ENCODE data around the gene USP47.

Gene USP47

GRCh38 chr11:11894486-11894885 is 52.7 kb downstream of the USP47 start:
- TF ChIP-seq JUND (IDR thresholded peaks at IDR 0.05; ENCODE audit: low read depth) = no peak
- in situ Hi-C loops (cut with HindIII; ENCODE audit: low pct_unique_long_range_greater_than_20kb, low sequenced_read_pairs) = no loop called here
- no peak for DNase-seq (ENCODE audit: low read depth in 1 of 2, low spot score in 1 of 2)

DNA sequence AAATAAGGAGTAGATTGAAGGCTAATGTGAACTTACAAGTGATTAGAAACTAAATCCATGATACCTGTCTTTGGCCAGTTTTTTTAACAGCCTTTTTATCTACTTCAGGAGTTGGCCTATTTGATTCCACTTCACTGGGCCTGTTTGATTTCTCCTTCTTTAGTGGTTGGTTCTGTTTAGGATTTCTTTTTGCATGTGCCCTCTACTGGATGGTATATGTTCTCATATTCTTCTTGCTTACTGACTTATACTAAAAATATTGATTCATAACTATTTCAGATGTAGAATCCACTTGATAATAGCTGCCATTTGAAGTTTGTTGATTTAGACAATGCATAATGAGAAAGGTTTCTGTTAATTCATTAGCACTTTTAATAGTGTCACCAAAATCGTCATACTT is 53.9 kb downstream of the USP47 start:
- no peak for TF ChIP-seq JUND (IDR thresholded peaks at IDR 0.05; ENCODE audit: low read depth)
- DNase-seq (ENCODE audit: low read depth in 1 of 2, low spot score in 1 of 2) = peak in 1 of 2 experiments; percentile 15
- in situ Hi-C loops (cut with HindIII; ENCODE audit: low pct_unique_long_range_greater_than_20kb, low sequenced_read_pairs) = no loop called here

DNA sequence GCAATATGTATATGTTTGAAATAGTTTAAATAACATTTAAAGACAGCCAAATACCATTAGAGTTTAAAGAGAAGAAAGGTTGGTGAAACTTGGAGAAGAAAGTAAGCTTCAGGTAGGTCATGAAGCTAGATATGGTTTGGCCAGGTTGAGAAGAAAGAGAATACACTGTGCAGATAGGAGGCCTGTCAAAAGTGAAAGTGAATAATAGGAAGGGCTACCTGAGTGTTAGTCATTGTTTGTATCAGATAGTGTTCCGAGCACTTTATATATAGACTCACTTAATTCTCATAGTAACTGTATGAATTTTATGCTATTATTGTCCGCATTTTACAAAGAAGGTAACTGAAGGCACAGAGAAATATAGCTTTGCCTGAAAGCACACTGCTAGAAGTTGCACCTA is 56.9 kb downstream of the USP47 start:
- no peak for TF ChIP-seq JUND (IDR thresholded peaks at IDR 0.05; ENCODE audit: low read depth)
- in situ Hi-C loops (cut with HindIII; ENCODE audit: low pct_unique_long_range_greater_than_20kb, low sequenced_read_pairs) = no loop called here
- no peak for DNase-seq (ENCODE audit: low read depth in 1 of 2, low spot score in 1 of 2)

GRCh38 chr11:11899401-11899800 is 57.6 kb downstream of the USP47 start:
- no peak for TF ChIP-seq JUND (IDR thresholded peaks at IDR 0.05; ENCODE audit: low read depth)
- peak in 1 of 2 experiments; percentile 11 for DNase-seq (ENCODE audit: low read depth in 1 of 2, low spot score in 1 of 2)
- in situ Hi-C loops (cut with HindIII; ENCODE audit: low pct_unique_long_range_greater_than_20kb, low sequenced_read_pairs) = no loop called here

- TF ChIP-seq JUND (IDR thresholded peaks at IDR 0.05; ENCODE audit: low read depth) = no peak
- in situ Hi-C loops (cut with HindIII; ENCODE audit: low pct_unique_long_range_greater_than_20kb, low sequenced_read_pairs) = no loop called here
- no peak for DNase-seq (ENCODE audit: low read depth in 1 of 2, low spot score in 1 of 2)
Measured at GRCh38 chr11:11901929-11902328, 60.2 kb downstream of the USP47 start.

DNA sequence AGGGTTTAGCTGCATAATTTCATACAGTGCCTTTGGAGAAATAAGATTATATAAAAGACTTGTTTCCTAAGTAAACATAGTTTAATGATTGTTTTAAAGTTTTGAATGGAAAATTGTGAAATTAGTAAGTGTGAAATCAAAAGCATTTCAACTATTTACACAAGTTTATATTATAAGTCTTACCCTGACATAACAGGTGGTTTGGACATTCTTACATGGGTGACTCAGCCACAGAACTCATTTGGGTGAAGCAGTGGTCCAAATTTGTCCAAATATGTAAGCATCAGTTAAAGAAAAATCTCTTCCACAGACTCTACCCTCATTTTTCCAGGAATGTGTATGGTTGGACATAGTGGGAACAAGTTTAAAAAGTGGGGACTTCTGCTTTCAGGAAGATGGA is 68.0 kb downstream of the USP47 start:
- no peak for TF ChIP-seq JUND (IDR thresholded peaks at IDR 0.05; ENCODE audit: low read depth)
- in situ Hi-C loops (cut with HindIII; ENCODE audit: low pct_unique_long_range_greater_than_20kb, low sequenced_read_pairs) = no loop called here
- DNase-seq (ENCODE audit: low read depth in 1 of 2, low spot score in 1 of 2) = no peak

GRCh38 chr11:11910541-11910940 is 68.8 kb downstream of the USP47 start:
- in situ Hi-C loops (cut with HindIII; ENCODE audit: low pct_unique_long_range_greater_than_20kb, low sequenced_read_pairs) = no loop called here
- no peak for DNase-seq (ENCODE audit: low read depth in 1 of 2, low spot score in 1 of 2)
- TF ChIP-seq JUND (IDR thresholded peaks at IDR 0.05; ENCODE audit: low read depth) = no peak

DNA sequence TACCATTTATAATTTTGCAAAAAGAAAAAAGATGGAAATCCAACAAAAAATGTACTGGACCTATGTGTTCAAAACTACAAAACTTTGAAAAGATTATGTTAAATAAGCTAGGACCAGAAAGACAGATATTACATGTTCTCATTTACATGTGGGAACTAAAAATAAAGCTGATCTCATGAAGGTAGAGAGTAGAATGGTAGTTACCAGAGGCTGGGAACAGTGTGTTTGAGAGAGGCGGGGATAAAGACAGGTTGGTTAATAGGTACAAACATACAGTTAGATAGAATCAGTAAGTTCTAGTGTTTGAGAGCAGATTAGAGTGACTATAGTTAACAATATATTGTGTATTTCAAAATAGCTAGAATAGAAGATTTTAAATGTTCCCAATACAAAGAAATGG is 71.6 kb downstream of the USP47 start:
- in situ Hi-C loops (cut with HindIII; ENCODE audit: low pct_unique_long_range_greater_than_20kb, low sequenced_read_pairs) = no loop called here
- TF ChIP-seq JUND (IDR thresholded peaks at IDR 0.05; ENCODE audit: low read depth) = no peak
- DNase-seq (ENCODE audit: low read depth in 1 of 2, low spot score in 1 of 2) = no peak

GRCh38 chr11:11915625-11916024 is 73.9 kb downstream of the USP47 start:
- TF ChIP-seq JUND (IDR thresholded peaks at IDR 0.05; ENCODE audit: low read depth) = no peak
- DNase-seq (ENCODE audit: low read depth in 1 of 2, low spot score in 1 of 2) = no peak

DNA sequence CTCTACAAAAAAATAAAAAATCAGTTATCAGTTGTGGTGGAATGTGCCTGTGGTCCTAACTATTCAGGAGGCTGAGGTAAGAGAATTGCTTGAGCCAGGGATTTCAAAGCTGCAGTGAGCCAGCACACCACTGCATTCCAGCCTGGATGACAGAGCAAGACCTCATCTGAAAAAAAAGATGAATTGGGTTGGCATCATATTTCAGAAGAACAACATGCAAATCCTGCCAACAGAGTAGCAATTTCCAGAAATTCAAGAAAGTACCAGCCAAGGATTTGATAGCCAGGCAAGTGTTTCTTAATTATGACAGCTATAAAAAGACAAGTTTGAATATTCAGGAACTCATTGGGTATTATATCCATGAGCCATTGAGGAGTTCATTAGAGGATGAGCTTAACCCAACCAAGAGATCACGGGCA is 75.2 kb downstream of the USP47 start:
- TF ChIP-seq JUND (IDR thresholded peaks at IDR 0.05; ENCODE audit: low read depth) = no peak
- in situ Hi-C loops (cut with HindIII; ENCODE audit: low pct_unique_long_range_greater_than_20kb, low sequenced_read_pairs) = no loop called here
- DNase-seq (ENCODE audit: low read depth in 1 of 2, low spot score in 1 of 2) = no peak

More at GRCh38 chr11:11915625-11916024, 73.9 kb downstream of the USP47 start:
- in situ Hi-C loops (cut with HindIII; ENCODE audit: low pct_unique_long_range_greater_than_20kb, low sequenced_read_pairs) = no loop called here

- no peak for DNase-seq (ENCODE audit: low read depth in 1 of 2, low spot score in 1 of 2)
- in situ Hi-C loops (cut with HindIII; ENCODE audit: low pct_unique_long_range_greater_than_20kb, low sequenced_read_pairs) = no loop called here
- no peak for TF ChIP-seq JUND (IDR thresholded peaks at IDR 0.05; ENCODE audit: low read depth)
Measured at GRCh38 chr11:11923828-11924227, 82.1 kb downstream of the USP47 start.

DNA sequence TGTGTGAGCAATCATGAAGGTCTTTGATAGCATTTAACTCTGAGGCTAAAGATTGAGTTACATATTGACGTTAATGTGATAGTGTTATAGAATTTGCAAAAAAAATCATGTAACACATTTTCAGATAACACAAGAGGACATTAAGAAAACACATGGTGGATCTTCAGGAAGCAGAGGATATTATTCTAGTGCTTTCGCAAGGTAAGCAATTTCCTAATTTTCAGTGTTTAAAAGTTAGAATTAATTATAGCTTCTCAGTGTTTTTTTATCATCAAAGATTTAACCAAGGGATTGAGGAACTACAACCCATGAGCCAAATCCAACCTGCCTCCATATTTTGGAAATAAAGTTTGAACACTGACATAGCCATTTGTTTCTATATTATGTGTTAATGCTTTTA is 88.1 kb downstream of the USP47 start:
- no peak for TF ChIP-seq JUND (IDR thresholded peaks at IDR 0.05; ENCODE audit: low read depth)
- DNase-seq (ENCODE audit: low read depth in 1 of 2, low spot score in 1 of 2) = no peak
- in situ Hi-C loops (cut with HindIII; ENCODE audit: low pct_unique_long_range_greater_than_20kb, low sequenced_read_pairs) = no loop called here

DNA sequence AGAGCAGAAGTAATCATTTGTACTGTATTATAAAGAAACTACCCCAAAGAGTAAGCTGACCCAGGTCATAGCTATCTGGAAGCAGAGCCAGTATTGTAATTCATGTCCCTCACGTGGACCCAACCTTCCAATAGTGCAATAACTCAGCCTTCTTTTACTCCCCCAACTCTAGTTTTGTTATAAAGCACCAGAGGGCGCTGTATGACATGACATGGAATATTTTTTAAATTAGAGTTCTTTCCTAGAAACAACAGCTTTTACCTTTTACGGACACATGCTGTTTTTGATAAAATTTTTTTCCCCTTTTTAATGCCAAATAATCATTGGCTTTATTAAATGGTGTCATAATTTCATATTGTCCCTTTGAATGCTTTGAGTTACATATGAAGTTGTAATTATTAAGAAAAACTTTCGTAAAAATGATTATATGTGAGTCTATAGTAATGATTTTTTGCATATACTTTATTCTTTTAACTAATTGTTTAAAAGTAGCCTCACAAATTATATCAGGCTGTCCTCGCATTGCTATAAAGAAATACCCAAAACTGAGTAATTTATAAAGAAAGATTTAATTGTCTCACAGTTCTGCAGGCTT is 89.8 kb downstream of the USP47 start:
- no peak for TF ChIP-seq JUND (IDR thresholded peaks at IDR 0.05; ENCODE audit: low read depth)
- in situ Hi-C loops (cut with HindIII; ENCODE audit: low pct_unique_long_range_greater_than_20kb, low sequenced_read_pairs) = no loop called here
- DNase-seq (ENCODE audit: low read depth in 1 of 2, low spot score in 1 of 2) = peak; percentile 6 to 63

DNA sequence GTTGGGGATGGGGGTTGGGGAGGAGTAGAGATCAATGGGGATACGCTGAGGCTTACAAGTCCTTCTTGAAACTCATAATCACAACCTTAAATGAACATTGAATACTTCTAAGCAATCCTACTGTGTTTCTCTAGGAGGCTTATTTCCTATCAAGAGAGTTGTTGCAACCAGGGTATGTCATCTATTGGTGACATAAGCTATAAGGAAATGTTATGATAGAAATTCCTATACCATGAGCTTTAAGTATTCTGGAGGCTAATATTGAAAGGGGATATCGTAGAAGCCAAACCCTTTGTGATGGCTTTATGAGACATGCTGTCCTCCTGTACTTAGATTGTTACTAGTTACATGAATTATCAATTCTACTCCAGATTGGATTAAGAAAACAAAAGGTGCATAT is 93.8 kb downstream of the USP47 start:
- in situ Hi-C loops (cut with HindIII; ENCODE audit: low pct_unique_long_range_greater_than_20kb, low sequenced_read_pairs) = no loop called here
- DNase-seq (ENCODE audit: low read depth in 1 of 2, low spot score in 1 of 2) = no peak
- no peak for TF ChIP-seq JUND (IDR thresholded peaks at IDR 0.05; ENCODE audit: low read depth)
